Bronchial epithelial cell (primary cell): Measurements from ENCODE around the gene LRRC4C. TPM values are rescaled to one million over a fixed set of nuclear protein-coding genes. Genes with fewer than 3 reads are reported as not detected.

Experiments used
- DNase-seq: peaks from one replicate; pipeline ENCODE4 v3.0.0-alpha.2; 2010; ENCODE audit warnings: low read depth
- FAIRE-seq: peaks from 2 replicates; lab custom pipeline; 2011; peaks lifted over from hg19 to GRCh38; lab: Jason Lieb, UNC
- H3K27me3 ChIP-seq: 2 replicates; pipeline ENCODE4 v1.5.1; 2011; ENCODE audit warnings: low read length; ENCODE audit not compliant: control insufficient read depth, insufficient read depth
- H3K36me3 ChIP-seq: 2 replicates; pipeline ENCODE4 v1.5.1; 2011; ENCODE audit warnings: low read length; ENCODE audit not compliant: control insufficient read depth, insufficient read depth
- H3K4me3 ChIP-seq: 2 replicates; pipeline ENCODE4 v1.5.1; 2011; ENCODE audit warnings: mild to moderate bottlenecking, low read depth, low read length, control low read depth
- total RNA-seq: library from RNA; depleted of rRNA; stranded (reverse); fragments of >200 nt; gene quantifications from 2 replicates; pipeline ENCODE4 v1.2.1, GENCODE V29; 2014
- TF ChIP-seq, protein P1 (sequence below): IDR thresholded peaks from 2 replicates; pipeline ENCODE4 v1.5.1; 2011; ENCODE audit warnings: mild to moderate bottlenecking, moderate library complexity, low read length, control low read depth, inconsistent platforms; ENCODE audit not compliant: insufficient read depth, severe bottlenecking

Gene LRRC4C
- total RNA-seq, 1 donor from 2014 or later = not detected

- Histone ChIP-seq H3K36me3 (no peaks in the 10 kb centered on the region), H3K4me3 (no peak overlapping the region), H3K27me3 (no peaks in the 10 kb centered on the region)
- DNase-seq (no peak), FAIRE-seq (no peak)
- TF ChIP-seq, protein P1, sequence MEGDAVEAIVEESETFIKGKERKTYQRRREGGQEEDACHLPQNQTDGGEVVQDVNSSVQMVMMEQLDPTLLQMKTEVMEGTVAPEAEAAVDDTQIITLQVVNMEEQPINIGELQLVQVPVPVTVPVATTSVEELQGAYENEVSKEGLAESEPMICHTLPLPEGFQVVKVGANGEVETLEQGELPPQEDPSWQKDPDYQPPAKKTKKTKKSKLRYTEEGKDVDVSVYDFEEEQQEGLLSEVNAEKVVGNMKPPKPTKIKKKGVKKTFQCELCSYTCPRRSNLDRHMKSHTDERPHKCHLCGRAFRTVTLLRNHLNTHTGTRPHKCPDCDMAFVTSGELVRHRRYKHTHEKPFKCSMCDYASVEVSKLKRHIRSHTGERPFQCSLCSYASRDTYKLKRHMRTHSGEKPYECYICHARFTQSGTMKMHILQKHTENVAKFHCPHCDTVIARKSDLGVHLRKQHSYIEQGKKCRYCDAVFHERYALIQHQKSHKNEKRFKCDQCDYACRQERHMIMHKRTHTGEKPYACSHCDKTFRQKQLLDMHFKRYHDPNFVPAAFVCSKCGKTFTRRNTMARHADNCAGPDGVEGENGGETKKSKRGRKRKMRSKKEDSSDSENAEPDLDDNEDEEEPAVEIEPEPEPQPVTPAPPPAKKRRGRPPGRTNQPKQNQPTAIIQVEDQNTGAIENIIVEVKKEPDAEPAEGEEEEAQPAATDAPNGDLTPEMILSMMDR = no peak
Observed at GRCh38 chr11:40271361-40271760, 1188.1 kb downstream of the LRRC4C start.

GRCh38 chr11:40269865-40270264 is 1189.6 kb downstream of the LRRC4C start:
- no peak for FAIRE-seq
- Histone ChIP-seq H3K36me3 (no peaks in the 10 kb centered on the region), H3K27me3 (no peaks in the 10 kb centered on the region), H3K4me3 (no peak overlapping the region)
- TF ChIP-seq, protein P1 = no peak
- DNase-seq = no peak

GRCh38 chr11:40268551-40268950 is 1190.9 kb downstream of the LRRC4C start:
- no peak overlapping the region for H3K4me3 ChIP-seq
- no peaks in the 10 kb centered on the region for H3K27me3 ChIP-seq
- H3K36me3 ChIP-seq = no peaks in the 10 kb centered on the region
- FAIRE-seq (no peak), DNase-seq (no peak)
- TF ChIP-seq, protein P1 = no peak

- Histone ChIP-seq H3K36me3 (no peaks in the 10 kb centered on the region), H3K27me3 (no peaks in the 10 kb centered on the region), H3K4me3 (no peak overlapping the region)
- TF ChIP-seq, protein P1 = no peak
- FAIRE-seq (no peak), DNase-seq (no peak)
Observed at GRCh38 chr11:40255457-40255856, 1204.0 kb downstream of the LRRC4C start.

- TF ChIP-seq, protein P1 = no peak
- DNase-seq = no peak
- Histone ChIP-seq H3K36me3 (no peaks in the 10 kb centered on the region), H3K27me3 (no peaks in the 10 kb centered on the region), H3K4me3 (no peak overlapping the region)
- FAIRE-seq = no peak
Observed at GRCh38 chr11:40253166-40253565, 1206.3 kb downstream of the LRRC4C start.

DNA sequence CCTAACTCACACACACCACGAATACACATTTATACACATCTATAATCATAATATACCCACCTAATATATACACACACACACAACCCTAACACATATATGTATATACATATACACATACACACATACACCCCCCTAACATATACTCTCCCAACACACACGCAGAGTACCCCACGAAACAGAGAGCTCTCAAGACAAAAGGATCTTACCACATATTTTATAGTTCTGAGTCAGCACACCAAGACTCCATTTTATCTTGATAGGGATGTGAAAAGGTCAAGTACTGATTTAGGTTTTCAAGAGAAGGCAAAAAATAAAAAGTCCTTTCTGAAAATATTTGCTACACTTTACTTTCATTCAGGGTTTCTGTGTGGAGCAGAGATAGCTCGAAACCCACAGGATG is 1207.2 kb downstream of the LRRC4C start:
- Histone ChIP-seq H3K4me3 (no peak overlapping the region), H3K36me3 (no peaks in the 10 kb centered on the region), H3K27me3 (no peaks in the 10 kb centered on the region)
- DNase-seq (no peak), FAIRE-seq (no peak)
- TF ChIP-seq, protein P1 = no peak
